ENCODE data around the gene FNIP2. TPM values are rescaled to one million over a fixed set of nuclear protein-coding genes. Genes with fewer than 3 reads are reported as not detected.

The FNIP2 gene
- total and polyA plus RNA-seq, 3 donors from 2014 or later: 23.5 to 28.4 (median 25.0) TPM

- no peak overlapping the region for H3K27ac ChIP-seq
- intact Hi-C loops (cut with DNase I; ENCODE audit: low total_unique reads): no loop called here
- WGBS, 2 donors: 79 to 81% methylated on average over 4 of the region's 4 CpGs
These were observed 76.7 kb downstream of the FNIP2 start for GRCh38 chr4:158845311-158846041.

GRCh38 chr4:158847535-158847934 lies 78.7 kb downstream of the FNIP2 start:
- H3K36me3 ChIP-seq (ENCODE audit: low read depth, missing control alignments): no peaks in the 10 kb centered on the region
- no peaks in the 10 kb centered on the region for H3K9me3 ChIP-seq
- WGBS, 2 donors: 93% methylated on average over 4 of the region's 4 CpGs; no CpG with 5 or more reads in 1 of the 2 donors
- H3K27ac ChIP-seq: no peak overlapping the region
- no peak for DNase-seq
- no peak overlapping the region for H3K4me3 ChIP-seq
- no peaks in the 10 kb centered on the region for H3K4me1 ChIP-seq
- intact Hi-C loops (cut with DNase I; ENCODE audit: low total_unique reads): no loop called here
- TF ChIP-seq CTCF (IDR thresholded peaks at IDR 0.05) (no peak), POLR2A (IDR thresholded peaks at IDR 0.05) (no peak)
- H3K27me3 ChIP-seq: no peaks in the 10 kb centered on the region

More at GRCh38 chr4:158845311-158846041, 76.7 kb downstream of the FNIP2 start:
- no peaks in the 10 kb centered on the region for H3K27me3 ChIP-seq
- no peaks in the 10 kb centered on the region for H3K36me3 ChIP-seq (ENCODE audit: low read depth, missing control alignments)
- H3K4me1 ChIP-seq: no peaks in the 10 kb centered on the region
- DNase-seq: no peak
- no peak overlapping the region for H3K4me3 ChIP-seq
- no peaks in the 10 kb centered on the region for H3K9me3 ChIP-seq
- no peak for TF ChIP-seq POLR2A (IDR thresholded peaks at IDR 0.05)

GRCh38 chr4:158849681-158850080 lies 80.9 kb downstream of the FNIP2 start:
- no peaks in the 10 kb centered on the region for H3K9me3 ChIP-seq

GRCh38 chr4:158850371-158850770 lies 81.5 kb downstream of the FNIP2 start:
- no peak overlapping the region for H3K27ac ChIP-seq
- H3K36me3 ChIP-seq (ENCODE audit: low read depth, missing control alignments): no peaks in the 10 kb centered on the region
- intact Hi-C loops (cut with DNase I; ENCODE audit: low total_unique reads): loop anchor here (5.0 kb wide), 1 partner anchor 123 kb away; no protein-coding TSS in a partner anchor

More at GRCh38 chr4:158849681-158850080, 80.9 kb downstream of the FNIP2 start:
- 81 to 94% methylated on average over 2 of the region's 2 CpGs for WGBS, 2 donors
- intact Hi-C loops (cut with DNase I; ENCODE audit: low total_unique reads): loop anchor here (5.0 kb wide), 1 partner anchor 122 kb away; no protein-coding TSS in a partner anchor
- Histone ChIP-seq H3K27me3 (no peaks in the 10 kb centered on the region), H3K36me3 (ENCODE audit: low read depth, missing control alignments) (no peaks in the 10 kb centered on the region), H3K4me1 (no peaks in the 10 kb centered on the region), H3K27ac (no peak overlapping the region), H3K4me3 (no peak overlapping the region)
- TF ChIP-seq CTCF (IDR thresholded peaks at IDR 0.05) (no peak), POLR2A (IDR thresholded peaks at IDR 0.05) (no peak)
- no peak for DNase-seq

More at GRCh38 chr4:158850371-158850770, 81.5 kb downstream of the FNIP2 start:
- DNase-seq: no peak
- no peaks in the 10 kb centered on the region for H3K9me3 ChIP-seq
- TF ChIP-seq POLR2A (IDR thresholded peaks at IDR 0.05): no peak
- no peak for TF ChIP-seq CTCF (IDR thresholded peaks at IDR 0.05)
- no peaks in the 10 kb centered on the region for H3K4me1 ChIP-seq
- no peaks in the 10 kb centered on the region for H3K27me3 ChIP-seq
- H3K4me3 ChIP-seq: no peak overlapping the region

Data from testis (tissue), 3 donors.